BJ (cell line): ENCODE measurements around the gene CASK. TPM values are rescaled to one million over a fixed set of nuclear protein-coding genes. Genes with fewer than 3 reads are reported as not detected.

ENCODE experiments used
- CTCF ChIA-PET: fragments of 350-600 bp; formaldehyde crosslinking; extraction: SDS; loops from one replicate; lab custom pipeline; 2021; ENCODE audit warnings: antibody characterized with exemption, inconsistent platforms; lab: Yijun Ruan, JAX
- POLR2A ChIA-PET: fragments of 300-600 bp; sonication (Branson Sonifier 250); formaldehyde crosslinking; extraction: SDS; loops from one replicate; lab custom pipeline; 2021; ENCODE audit warnings: antibody characterized with exemption; lab: Charles Lee
- DNase-seq: peaks from one replicate; pipeline ENCODE4 v3.0.0-alpha.2; 2011; ENCODE audit warnings: low read depth
- H3K27me3 ChIP-seq: 2 replicates; pipeline ENCODE4 v1.6.0; 2011; ENCODE audit warnings: low read length; ENCODE audit not compliant: control insufficient read depth, insufficient read depth
- H3K36me3 ChIP-seq: 2 replicates; pipeline ENCODE4 v1.5.1; 2011; ENCODE audit warnings: low read length; ENCODE audit not compliant: control insufficient read depth, insufficient read depth
- H3K4me3 ChIP-seq: 2 replicates; pipeline ENCODE4 v1.5.1; 2011; ENCODE audit warnings: low read depth, mild to moderate bottlenecking, control low read depth, low read length
- CTCF ChIP-seq: IDR thresholded peaks from 2 replicates; pipeline ENCODE4 v1.5.1; 2011; ENCODE audit warnings: low read depth, mild to moderate bottlenecking, control low read depth, inconsistent platforms, low read length, moderate library complexity; ENCODE audit not compliant: insufficient read depth
- polyA plus RNA-seq: library from polyadenylated mRNA; depleted of rRNA; stranded (reverse); fragments of >200 nt; gene quantifications from 2 replicates; pipeline ENCODE4 v1.2.3, GENCODE V29; 2011

The CASK gene
- polyA plus RNA-seq, 1 experiment, result 12.3 TPM

DNA sequence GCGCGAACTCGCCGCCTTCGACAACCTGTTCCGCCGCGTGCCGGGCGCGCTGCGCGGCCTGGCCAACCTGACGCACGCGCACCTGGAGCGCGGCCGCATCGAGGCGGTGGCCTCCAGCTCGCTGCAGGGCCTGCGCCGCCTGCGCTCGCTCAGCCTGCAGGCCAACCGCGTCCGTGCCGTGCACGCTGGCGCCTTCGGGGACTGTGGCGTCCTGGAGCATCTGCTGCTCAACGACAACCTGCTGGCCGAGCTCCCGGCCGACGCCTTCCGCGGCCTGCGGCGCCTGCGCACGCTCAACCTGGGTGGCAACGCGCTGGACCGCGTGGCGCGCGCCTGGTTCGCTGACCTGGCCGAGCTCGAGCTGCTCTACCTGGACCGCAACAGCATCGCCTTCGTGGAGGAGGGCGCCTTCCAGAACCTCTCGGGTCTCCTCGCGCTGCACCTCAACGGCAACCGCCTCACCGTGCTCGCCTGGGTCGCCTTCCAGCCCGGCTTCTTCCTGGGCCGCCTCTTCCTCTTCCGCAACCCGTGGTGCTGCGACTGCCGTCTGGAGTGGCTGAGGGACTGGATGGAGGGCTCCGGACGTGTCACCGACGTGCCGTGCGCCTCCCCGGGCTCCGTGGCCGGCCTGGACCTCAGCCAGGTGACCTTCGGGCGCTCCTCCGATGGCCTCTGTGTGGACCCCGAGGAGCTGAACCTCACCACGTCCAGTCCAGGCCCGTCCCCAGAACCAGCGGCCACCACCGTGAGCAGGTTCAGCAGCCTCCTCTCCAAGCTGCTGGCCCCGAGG, 449.2 kb downstream of the CASK start:
- Histone ChIP-seq H3K4me3 (no peak overlapping the region), H3K36me3 (no peaks in the 10 kb centered on the region), H3K27me3 (no peaks in the 10 kb centered on the region)
- no peak for DNase-seq
- no peak for TF ChIP-seq CTCF
- ChIA-PET POLR2A (no interaction called here), CTCF (no interaction called here)

DNA sequence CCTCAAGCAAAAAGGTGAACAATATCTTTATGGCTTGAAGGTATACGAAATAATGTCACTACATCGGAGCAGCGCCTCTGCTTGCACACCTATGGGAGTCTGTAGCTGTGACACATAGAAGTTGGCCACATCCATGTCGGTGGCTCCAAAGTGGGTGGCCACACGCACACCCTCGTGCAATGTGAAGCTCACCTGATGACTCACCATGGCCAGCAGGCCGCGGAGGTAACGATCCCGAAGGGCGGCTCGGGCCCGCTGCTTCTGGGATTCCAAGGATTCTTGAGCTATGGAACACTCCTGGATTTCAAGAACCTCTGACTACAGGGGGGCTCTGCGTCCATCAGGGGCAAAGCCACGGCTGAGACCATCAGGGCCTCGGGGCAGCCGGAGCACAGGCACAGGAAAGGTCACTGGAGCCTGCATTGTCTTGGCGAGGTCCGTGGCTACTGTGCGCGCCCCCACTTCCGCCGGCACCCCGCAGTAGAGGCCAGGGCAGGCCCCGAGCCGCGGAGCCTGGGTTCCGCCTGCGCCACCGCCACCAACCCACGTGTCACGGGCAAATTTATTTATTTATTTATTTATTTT, 451.0 kb downstream of the CASK start:
- POLR2A ChIA-PET, result no interaction called here
- H3K36me3 ChIP-seq, result no peaks in the 10 kb centered on the region
- no peak for DNase-seq
- no peak for TF ChIP-seq CTCF
- CTCF ChIA-PET, result no interaction called here
- H3K27me3 ChIP-seq, result no peaks in the 10 kb centered on the region
- no peak overlapping the region for H3K4me3 ChIP-seq

- CTCF ChIA-PET, result no interaction called here
- no peak for TF ChIP-seq CTCF
- DNase-seq, result no peak
- POLR2A ChIA-PET, result no interaction called here
- Histone ChIP-seq H3K27me3 (no peaks in the 10 kb centered on the region), H3K4me3 (no peak overlapping the region), H3K36me3 (no peaks in the 10 kb centered on the region)
Measured at GRCh38 chrX:41471786-41472185, 451.6 kb downstream of the CASK start.

- TF ChIP-seq CTCF, result no peak
- CTCF ChIA-PET, result no interaction called here
- no peak for DNase-seq
Measured at GRCh38 chrX:41470706-41471105, 452.6 kb downstream of the CASK start.

GRCh38 chrX:41468647-41469323, 454.6 kb downstream of the CASK start:
- CTCF ChIA-PET, result interaction anchor here (0.8 to 1.4 kb wide), 2 partner anchors 9 to 13 kb away, joined by 3 to 5 read pairs; no protein-coding TSS in a partner anchor
- POLR2A ChIA-PET, result no interaction called here
- no peak for DNase-seq
- TF ChIP-seq CTCF, result no peak
- Histone ChIP-seq H3K4me3 (no peak overlapping the region), H3K36me3 (no peaks in the 10 kb centered on the region), H3K27me3 (no peaks in the 10 kb centered on the region)

More at GRCh38 chrX:41470706-41471105, 452.6 kb downstream of the CASK start:
- no peaks in the 10 kb centered on the region for H3K27me3 ChIP-seq
- H3K4me3 ChIP-seq, result no peak overlapping the region
- POLR2A ChIA-PET, result no interaction called here
- no peaks in the 10 kb centered on the region for H3K36me3 ChIP-seq
